Vagina (tissue), 2 donors: ENCODE measurements around the gene SLC17A3. TPM values are rescaled to one million over a fixed set of nuclear protein-coding genes. Genes with fewer than 3 reads are reported as not detected.

Experiments used
- DNase-seq, 2 donors: peaks; one replicate each; pipeline ENCODE4 v3.0.0-alpha.2; 2017; ENCODE audit errors: extremely low spot score in 2 of 2
- H3K27ac ChIP-seq: fragments of 200-600 bp; sonication (generic); one replicate; pipeline ENCODE4 v1.5.1; 2019
- H3K27me3 ChIP-seq: fragments of 200-600 bp; sonication (generic); one replicate; pipeline ENCODE4 v1.5.1; 2019
- H3K36me3 ChIP-seq, 2 donors: fragments of 200-600 bp; sonication (generic); one replicate each; pipeline ENCODE4 v1.5.1; 2017 to 2019
- H3K4me1 ChIP-seq: fragments of 200-600 bp; sonication (generic); one replicate; pipeline ENCODE4 v1.5.1; 2019
- H3K4me3 ChIP-seq, 2 donors: fragments of 200-600 bp; sonication (generic); 1 replicate in 1 of 2; 2 replicates in 1 of 2; pipeline ENCODE4 v1.5.1; 2016 to 2019
- H3K9me3 ChIP-seq: fragments of 200-600 bp; sonication (generic); one replicate; pipeline ENCODE4 v1.5.1; 2019
- POLR2A ChIP-seq, 2 donors: fragments of 450-650 bp; IDR thresholded peaks; one replicate each; pipeline ENCODE4 v1.6.1; 2017; ENCODE audit warnings: antibody characterized with exemption in 2 of 2, mild to moderate bottlenecking in 2 of 2, moderate library complexity in 2 of 2
- POLR2AphosphoS5 ChIP-seq, 2 donors: sonication (generic); formaldehyde crosslinking; IDR thresholded peaks; one replicate each; pipeline ENCODE4 v1.9.0; 2017; ENCODE audit warnings: antibody characterized with exemption in 2 of 2, mild to moderate bottlenecking in 2 of 2, low read depth in 1 of 2; ENCODE audit not compliant: insufficient read depth in 1 of 2
- intact Hi-C: fragments of 100-400 bp; cut with DNase I; formaldehyde crosslinking; loops from one replicate; pipeline ENCODE4 v1.15.1; 2023
- total RNA-seq: library from RNA; depleted of rRNA; stranded (reverse); fragments of >200 nt; gene quantifications from one replicate; pipeline ENCODE4 v1.2.3, GENCODE V29; 2016
- TF ChIP-seq, protein P1 (sequence below), 3 experiments: fragments of 450-650 bp in 2 of 3; fragments of 200-600 bp in 1 of 3; sonication (generic) in 1 of 3; IDR thresholded peaks; one replicate each; pipeline ENCODE4 v1.5.1; 2017 to 2019; ENCODE audit warnings: antibody characterized with exemption in 3 of 3, mild to moderate bottlenecking in 2 of 3, moderate library complexity in 2 of 3

Gene SLC17A3
- total RNA-seq, 1 donor from 2014 or later: not detected

DNA sequence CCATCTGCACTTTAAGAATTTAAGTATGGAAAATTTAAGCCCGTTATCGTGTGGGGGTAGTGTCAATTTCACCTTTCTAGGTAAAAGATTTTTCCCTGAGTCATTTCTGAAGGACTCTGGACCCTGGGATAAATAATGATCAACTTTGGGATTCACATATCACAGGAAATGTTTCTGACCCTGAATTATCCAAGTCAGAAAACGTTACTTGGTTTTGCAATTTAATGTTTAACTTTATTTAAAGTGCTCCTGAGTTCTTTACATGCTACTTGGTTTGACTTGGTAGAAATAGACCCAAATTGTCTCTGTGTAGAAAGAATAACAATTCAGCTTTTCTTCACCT, 1.5 kb upstream of the SLC17A3 start:
- Histone ChIP-seq H3K9me3 (no peaks in the 10 kb centered on the region), H3K27me3 (no peaks in the 10 kb centered on the region), H3K4me1 (no peaks in the 10 kb centered on the region), H3K36me3 (no peaks in the 10 kb centered on the region), H3K27ac (no peak overlapping the region), H3K4me3 (no peak overlapping the region)
- no peak for TF ChIP-seq POLR2A (IDR thresholded peaks at IDR 0.05)
- TF ChIP-seq POLR2AphosphoS5 (IDR thresholded peaks at IDR 0.05; ENCODE audit: insufficient read depth in 1 of 2, low read depth in 1 of 2): no peak
- TF ChIP-seq, protein P1, sequence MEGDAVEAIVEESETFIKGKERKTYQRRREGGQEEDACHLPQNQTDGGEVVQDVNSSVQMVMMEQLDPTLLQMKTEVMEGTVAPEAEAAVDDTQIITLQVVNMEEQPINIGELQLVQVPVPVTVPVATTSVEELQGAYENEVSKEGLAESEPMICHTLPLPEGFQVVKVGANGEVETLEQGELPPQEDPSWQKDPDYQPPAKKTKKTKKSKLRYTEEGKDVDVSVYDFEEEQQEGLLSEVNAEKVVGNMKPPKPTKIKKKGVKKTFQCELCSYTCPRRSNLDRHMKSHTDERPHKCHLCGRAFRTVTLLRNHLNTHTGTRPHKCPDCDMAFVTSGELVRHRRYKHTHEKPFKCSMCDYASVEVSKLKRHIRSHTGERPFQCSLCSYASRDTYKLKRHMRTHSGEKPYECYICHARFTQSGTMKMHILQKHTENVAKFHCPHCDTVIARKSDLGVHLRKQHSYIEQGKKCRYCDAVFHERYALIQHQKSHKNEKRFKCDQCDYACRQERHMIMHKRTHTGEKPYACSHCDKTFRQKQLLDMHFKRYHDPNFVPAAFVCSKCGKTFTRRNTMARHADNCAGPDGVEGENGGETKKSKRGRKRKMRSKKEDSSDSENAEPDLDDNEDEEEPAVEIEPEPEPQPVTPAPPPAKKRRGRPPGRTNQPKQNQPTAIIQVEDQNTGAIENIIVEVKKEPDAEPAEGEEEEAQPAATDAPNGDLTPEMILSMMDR (IDR thresholded peaks at IDR 0.05): no peak
- no peak for DNase-seq
- intact Hi-C loops: no loop called here

DNA sequence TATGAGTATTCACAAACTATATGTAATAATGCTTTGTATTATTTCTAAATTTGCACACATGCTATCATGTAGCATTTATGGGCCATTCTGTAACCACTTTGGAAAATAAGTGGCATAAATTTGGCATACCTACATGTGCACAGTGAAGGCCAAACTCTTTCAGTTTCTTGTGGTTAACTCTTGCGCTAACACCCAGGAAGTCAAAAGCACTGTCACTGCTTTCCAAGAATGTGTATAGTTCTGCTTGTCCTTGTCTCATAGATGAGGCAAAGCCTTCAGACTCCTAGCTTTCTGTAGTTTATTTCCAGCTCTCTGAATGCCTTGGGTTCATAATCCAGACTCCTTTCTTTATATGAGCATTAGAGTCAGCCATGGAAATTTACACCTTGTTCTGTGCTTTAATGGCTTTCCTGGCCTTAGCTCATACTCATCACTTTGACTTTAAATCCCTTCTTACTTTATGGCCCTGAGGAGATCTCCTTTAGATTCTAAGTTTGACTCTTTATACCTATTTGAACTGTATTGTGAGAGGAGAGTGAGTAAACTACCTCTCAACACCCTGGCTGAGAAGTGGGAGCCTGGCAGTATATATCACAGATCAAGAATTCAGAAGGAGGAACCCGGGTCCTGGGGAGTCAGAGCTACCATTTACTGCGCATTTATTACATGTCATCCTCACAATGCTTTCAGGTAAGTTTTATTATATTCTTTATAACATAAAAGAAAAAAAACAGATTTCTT, 949 bp upstream of the SLC17A3 start:
- intact Hi-C loops: no loop called here
- H3K36me3 ChIP-seq: no peaks in the 10 kb centered on the region

DNA sequence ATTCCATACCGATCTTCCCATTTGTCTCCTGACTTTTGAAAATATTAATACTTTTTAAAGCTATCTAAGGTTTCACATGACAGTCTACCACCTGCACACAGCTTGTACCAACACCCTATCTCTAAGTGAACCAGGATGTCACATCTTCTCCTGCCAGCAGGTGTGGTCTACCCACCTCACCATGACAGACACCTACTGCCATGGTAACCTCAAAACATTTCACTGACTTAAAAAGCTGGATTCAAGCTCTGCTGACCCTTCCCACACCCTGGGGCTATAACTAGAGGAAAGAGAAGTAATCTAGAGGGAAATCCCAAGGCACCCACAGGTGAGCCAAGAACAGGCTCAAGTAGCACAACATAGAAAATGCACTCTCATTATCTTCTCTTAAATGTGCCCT, 1.2 kb downstream of the SLC17A3 start:
- Histone ChIP-seq H3K27ac (no peak overlapping the region), H3K4me1 (no peaks in the 10 kb centered on the region), H3K4me3 (no peak overlapping the region), H3K9me3 (no peaks in the 10 kb centered on the region), H3K36me3 (no peaks in the 10 kb centered on the region), H3K27me3 (no peaks in the 10 kb centered on the region)
- no peak for DNase-seq
- intact Hi-C loops: no loop called here
- no peak for TF ChIP-seq POLR2A (IDR thresholded peaks at IDR 0.05)
- no peak for TF ChIP-seq POLR2AphosphoS5 (IDR thresholded peaks at IDR 0.05; ENCODE audit: insufficient read depth in 1 of 2, low read depth in 1 of 2)
- TF ChIP-seq, protein P1 (IDR thresholded peaks at IDR 0.05): no peak

More for the DNA sequence above, 949 bp upstream of the SLC17A3 start:
- TF ChIP-seq POLR2AphosphoS5 (IDR thresholded peaks at IDR 0.05; ENCODE audit: insufficient read depth in 1 of 2, low read depth in 1 of 2) (no peak), POLR2A (IDR thresholded peaks at IDR 0.05) (no peak)
- TF ChIP-seq, protein P1 (IDR thresholded peaks at IDR 0.05): no peak
- H3K27ac ChIP-seq: no peak overlapping the region
- no peaks in the 10 kb centered on the region for H3K9me3 ChIP-seq
- no peaks in the 10 kb centered on the region for H3K4me1 ChIP-seq
- no peak overlapping the region for H3K4me3 ChIP-seq
- no peak for DNase-seq
- no peaks in the 10 kb centered on the region for H3K27me3 ChIP-seq

DNA sequence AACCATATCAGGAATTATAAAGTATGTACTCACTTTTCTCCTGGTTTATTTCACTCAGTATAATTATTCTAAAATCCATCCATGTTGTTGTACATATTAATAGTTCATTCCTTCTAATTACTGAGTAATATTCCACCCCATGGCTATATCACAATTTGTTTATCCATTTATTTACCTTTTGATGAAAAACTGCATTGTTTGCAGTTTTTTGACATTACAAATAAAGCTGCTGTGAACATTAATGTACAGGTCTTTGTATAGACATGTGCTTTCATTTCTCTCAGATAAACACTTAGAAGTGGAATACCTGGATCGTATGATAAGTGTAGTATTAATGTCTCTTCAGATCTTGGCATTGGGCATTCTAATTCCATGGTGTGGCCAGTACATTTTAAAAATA, 4.2 kb downstream of the SLC17A3 start:
- TF ChIP-seq POLR2AphosphoS5 (IDR thresholded peaks at IDR 0.05; ENCODE audit: insufficient read depth in 1 of 2, low read depth in 1 of 2) (no peak), POLR2A (IDR thresholded peaks at IDR 0.05) (no peak)
- TF ChIP-seq, protein P1 (IDR thresholded peaks at IDR 0.05): no peak

DNA sequence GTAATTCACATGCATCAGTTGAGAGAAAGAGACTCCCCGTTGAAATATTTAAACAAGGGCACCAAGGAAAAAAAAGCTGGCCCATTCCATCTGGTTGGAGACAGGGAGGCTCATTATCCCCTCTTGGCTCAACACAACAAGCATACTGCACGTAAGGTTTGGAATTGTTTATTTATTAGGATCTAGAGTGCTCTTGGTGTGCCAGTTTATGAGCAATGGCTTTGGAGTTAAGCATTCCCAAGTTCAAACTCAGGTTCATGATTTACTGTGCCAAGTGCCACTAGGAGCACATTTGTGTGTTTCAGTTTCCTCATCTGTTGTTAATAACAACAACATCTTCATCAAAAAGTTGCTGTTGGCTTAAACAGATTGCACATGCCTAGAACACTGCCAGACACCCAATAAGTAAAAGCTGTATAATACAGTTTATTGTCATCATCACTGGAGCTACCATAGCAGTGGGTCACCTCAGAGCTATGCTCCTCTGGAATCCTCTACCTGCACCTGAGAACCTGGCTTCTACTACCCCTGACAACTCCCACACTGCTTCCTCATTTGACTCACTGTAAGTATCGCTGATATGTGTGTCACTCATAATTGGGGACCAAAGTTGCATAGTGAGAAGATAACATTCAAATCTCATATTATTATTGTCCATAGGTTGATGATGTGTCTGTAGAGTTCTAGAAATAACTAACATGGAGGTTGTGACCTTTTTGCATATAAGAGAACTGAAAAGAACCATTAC, 5.4 kb downstream of the SLC17A3 start:
- no peaks in the 10 kb centered on the region for H3K9me3 ChIP-seq
- intact Hi-C loops: no loop called here

More for the DNA sequence above, 4.2 kb downstream of the SLC17A3 start:
- intact Hi-C loops: no loop called here
- Histone ChIP-seq H3K4me1 (no peaks in the 10 kb centered on the region), H3K36me3 (no peaks in the 10 kb centered on the region), H3K27ac (no peak overlapping the region), H3K9me3 (no peaks in the 10 kb centered on the region), H3K27me3 (no peaks in the 10 kb centered on the region), H3K4me3 (no peak overlapping the region)
- no peak for DNase-seq

More for the DNA sequence above, 5.4 kb downstream of the SLC17A3 start:
- no peak for DNase-seq
- H3K4me1 ChIP-seq: no peaks in the 10 kb centered on the region
- no peak overlapping the region for H3K27ac ChIP-seq
- H3K27me3 ChIP-seq: no peaks in the 10 kb centered on the region
- no peak overlapping the region for H3K4me3 ChIP-seq
- H3K36me3 ChIP-seq: no peaks in the 10 kb centered on the region
- TF ChIP-seq, protein P1 (IDR thresholded peaks at IDR 0.05): no peak
- TF ChIP-seq POLR2AphosphoS5 (IDR thresholded peaks at IDR 0.05; ENCODE audit: insufficient read depth in 1 of 2, low read depth in 1 of 2): no peak
- TF ChIP-seq POLR2A (IDR thresholded peaks at IDR 0.05): no peak
